SHP77 treated with DMSO at 0.1 percent for 48 hours (cell line): ENCODE results near the gene EDIL3.
"Not testable (repeated sequence)": the region's sequence is repeated elsewhere in the genome, so short reads cannot be mapped to it uniquely, and the experiment has no call there.

Source experiments
- DNase-seq: peaks from one replicate; lab custom pipeline; 2025; lab: John Stamatoyannopoulos, UW

EDIL3 gene

DNA sequence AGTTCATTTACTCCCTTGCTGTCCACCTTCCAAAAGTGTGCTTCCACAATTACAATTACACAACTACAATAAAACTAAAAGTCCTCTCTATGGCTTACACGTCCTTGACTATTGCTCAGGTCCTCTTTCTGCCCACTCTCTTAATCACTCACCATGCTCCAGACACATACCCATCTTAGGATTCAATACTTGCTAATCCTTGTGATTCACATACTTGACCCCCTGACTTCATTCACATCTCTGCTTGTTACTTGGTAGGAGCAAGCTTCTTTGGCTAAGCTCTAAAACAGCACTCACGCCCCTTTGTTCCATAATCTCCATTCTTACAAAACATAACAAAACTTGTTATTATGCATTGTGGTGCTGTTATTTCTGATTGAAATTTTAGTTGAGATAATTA lies 215.8 kb downstream of the EDIL3 start:
- DNase-seq = no peak

DNA sequence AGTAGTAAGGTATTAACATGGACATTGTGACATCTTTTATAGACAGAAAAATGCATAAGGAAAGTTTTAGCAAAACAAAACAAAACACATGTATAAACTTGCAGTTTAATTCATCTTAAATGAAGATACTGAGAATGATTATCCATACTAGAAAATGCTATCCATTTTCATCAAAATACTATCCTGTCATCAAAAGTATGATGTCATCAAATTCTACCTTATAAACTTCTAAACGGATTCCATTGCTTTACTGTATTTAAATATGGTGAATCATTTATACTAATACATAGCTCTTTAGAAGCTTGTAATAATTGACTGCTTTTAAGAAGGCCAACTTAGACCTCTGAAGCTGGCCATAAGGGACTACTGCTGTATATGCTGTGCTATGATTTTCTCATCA lies 221.0 kb downstream of the EDIL3 start:
- DNase-seq = no peak

DNA sequence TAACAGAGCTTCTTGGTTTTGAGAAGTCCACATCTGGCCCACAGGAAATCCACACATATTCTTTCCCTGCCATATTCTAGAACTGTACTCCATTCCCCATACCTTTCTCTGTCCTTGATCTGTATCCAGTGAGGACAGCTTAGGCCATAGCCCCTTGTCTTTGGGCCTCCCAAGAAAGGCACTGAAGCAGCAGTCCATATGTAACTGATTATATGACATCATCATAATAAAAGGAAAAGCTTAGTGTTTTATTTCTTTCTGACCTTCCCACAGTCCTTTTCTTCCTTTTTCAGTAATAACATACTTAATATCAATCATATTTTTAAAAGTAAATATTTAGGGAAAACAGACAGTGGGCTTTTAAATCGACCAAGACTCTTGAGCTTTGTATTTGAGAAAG lies 222.0 kb downstream of the EDIL3 start:
- DNase-seq = no peak

DNA sequence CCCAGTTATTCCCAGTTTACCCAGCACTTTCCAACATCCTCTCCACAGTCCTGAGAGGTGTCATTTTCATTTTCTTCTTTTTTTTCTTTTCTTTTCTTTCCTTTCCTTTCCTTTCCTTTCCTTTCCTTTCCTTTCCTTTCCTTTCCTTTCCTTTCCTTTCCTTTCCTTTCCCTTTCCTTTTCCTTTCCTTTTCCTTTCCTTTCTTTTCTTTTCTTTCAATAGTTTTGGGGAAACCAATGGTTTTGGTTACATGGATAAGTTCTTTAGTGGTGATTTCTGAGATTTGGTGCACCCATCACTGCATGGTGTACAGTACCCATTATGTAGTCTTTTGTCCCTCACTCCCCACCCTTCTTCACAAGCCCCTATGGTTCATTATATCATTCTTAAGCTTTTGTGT lies 224.0 kb downstream of the EDIL3 start:
- DNase-seq = not testable (repeated sequence)

DNA sequence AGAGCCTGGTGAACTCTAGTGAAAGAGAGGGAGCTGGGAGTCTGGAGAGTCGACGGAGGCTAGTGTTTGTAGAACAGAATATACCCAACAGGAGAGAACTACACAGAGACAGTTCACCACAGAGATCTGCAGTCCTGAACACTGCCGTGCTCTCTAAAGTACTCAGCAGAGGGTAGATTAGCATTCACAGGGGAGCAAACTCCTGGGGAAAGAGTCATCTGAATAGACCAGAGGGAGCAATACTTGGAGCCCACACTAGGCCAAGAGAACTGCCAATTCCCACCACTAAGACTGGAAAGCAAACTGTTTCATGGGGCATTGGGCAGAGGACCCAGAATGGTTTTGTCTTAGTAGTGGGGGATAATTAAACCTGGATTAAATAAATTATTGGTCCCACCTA lies 235.6 kb downstream of the EDIL3 start:
- DNase-seq = no peak

GRCh38 chr5:84148651-84149050 lies 236.0 kb downstream of the EDIL3 start:
- DNase-seq = no peak

DNA sequence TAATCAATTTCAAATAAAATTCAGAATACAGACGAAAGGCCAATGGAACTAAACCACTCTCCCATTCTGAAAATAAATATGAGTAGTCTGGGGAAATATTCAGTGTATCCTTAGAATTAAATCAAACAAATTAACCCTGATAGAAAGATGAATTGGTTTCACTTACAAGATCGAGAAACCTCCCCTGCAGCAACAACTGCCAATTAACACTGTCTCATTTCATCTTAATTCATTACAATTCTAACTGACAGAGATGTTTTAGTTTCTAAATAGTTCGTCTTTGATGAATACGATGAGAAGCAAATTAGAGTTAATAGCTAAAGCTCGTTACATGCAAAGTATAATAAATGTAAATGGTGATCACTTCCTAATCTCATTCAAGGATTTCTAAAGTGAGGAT lies 247.1 kb downstream of the EDIL3 start:
- no peak for DNase-seq

DNA sequence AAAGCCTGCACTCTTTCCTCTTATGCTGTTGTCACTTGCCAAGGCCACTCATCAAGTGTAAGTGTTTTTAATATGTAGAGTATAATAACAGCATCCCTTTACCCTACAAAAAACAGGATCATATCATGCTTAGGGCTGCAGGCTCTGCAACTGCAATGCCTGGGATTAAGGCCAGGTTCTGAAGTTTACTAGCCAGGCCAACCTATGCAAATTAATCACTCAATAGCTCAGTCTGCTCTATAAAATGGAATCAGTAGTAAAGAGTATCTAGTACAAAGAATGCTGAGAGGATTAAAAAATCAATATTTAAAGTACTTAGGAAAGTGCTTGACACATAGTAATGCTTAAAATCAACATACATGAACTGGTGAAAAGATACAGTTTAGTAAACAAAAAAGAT lies 253.3 kb downstream of the EDIL3 start:
- no peak for DNase-seq

- no peak for DNase-seq
These were observed 254.6 kb downstream of the EDIL3 start for GRCh38 chr5:84130006-84130580.

DNA sequence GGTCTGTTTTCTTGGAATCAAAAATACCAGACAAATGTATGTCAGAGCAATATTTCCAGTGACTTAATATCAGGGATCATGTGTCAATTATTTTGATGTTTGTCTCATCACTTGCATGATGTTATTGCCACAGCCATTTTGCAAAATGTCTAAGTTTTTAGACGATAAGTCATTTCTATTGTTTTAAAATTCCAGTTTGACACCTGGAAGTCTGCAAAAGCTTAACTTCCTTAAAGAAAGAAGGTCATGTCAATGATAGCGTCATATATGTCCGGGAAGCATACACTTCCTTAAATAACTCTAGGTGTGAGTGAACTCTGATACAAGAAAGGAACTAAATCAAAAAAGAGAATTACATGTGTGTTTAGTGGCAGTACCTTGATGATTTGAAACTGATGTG lies 259.5 kb downstream of the EDIL3 start:
- DNase-seq = no peak

DNA sequence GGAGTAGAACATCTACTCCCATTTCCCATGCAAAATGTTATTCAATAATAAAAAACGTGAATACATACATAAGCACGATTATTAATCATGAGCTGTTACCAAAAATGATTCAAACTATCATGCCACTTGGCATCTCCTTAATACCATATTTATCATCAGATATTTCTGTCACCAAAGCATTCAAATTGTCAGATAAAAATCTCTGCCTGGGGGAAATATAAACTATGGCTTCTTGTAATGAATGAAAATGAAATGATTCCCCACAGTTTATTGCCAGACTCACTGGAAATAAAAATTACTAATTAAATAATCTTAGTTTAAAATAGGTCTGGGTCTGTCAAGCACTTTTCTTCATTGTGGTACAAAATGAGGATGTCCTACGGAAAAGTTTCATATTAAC lies 265.4 kb downstream of the EDIL3 start:
- DNase-seq = no peak

DNA sequence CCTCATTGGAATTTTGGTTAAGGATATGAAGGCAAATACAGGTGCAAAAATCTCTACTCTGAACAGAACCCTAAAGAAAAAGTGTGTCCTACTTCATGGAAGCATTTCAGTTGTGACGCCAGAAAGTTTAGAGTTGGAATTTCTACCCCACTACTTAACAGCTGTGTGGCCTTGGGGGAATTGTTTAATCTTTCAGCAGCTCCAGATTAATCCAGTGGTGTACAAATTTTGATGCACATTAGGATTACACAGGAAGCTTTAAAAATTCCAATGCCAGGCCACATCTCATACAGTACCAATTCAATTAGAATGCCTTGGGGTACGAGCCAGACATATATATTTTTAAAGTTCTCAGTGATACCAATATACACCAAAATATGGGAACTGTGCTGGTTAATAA lies 266.1 kb downstream of the EDIL3 start:
- DNase-seq = no peak

DNA sequence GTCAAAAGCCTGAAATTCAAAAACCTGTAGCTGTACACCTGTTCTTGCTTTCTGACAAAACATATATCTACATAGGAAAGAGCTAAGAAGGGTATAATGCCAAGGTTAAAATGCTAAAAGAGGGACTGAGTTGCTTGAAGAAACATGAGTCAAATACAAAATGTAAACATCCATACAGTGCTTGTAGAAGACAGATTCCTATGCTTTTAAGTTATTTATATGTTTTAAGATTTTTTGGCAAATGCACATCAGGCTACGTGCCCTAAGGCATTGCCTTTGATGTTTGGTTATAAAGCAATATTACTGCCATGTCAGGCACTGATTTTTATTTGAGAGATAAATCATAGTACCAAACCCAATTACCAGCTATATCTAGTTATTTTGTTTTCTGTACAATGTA lies 269.0 kb downstream of the EDIL3 start:
- no peak for DNase-seq

- no peak for DNase-seq
These were observed 271.2 kb downstream of the EDIL3 start for GRCh38 chr5:84113246-84114105.

GRCh38 chr5:84092738-84093137 lies 291.9 kb downstream of the EDIL3 start:
- DNase-seq = no peak

DNA sequence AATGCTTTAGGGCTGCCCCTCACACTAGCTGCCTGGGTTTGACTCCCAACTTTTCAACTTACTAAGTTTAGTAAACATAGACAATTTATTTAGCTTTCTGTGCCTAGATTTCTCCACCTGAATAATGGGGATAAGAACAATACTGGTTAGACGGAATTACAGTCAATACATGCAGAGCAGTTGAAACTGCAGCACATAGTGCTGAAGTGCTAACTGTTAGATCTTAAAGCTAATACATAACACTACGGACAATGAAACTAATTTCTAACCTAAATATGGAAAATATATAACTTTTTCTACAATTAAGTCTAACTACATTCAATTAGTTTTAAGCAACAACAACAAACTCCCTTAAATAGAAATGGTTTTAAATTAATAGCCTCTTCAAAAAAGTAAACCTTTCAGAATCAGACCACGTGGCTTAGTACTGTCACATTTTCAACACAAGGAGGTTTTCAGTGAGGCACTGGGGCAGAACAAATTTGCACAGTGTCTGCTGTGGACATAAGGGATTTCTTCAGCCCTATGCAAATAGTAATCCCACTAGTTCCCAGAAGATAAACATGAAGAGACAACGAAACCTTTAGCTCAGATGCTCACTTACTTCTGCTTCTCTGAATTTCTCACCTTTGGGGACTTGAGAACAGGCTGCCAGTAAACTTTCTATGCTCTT lies 293.4 kb downstream of the EDIL3 start:
- DNase-seq = peak; percentile 47

- no peak for DNase-seq
These were observed 295.7 kb downstream of the EDIL3 start for GRCh38 chr5:84088996-84089395.

- DNase-seq = no peak
These were observed 298.2 kb downstream of the EDIL3 start for GRCh38 chr5:84086511-84086910.

DNA sequence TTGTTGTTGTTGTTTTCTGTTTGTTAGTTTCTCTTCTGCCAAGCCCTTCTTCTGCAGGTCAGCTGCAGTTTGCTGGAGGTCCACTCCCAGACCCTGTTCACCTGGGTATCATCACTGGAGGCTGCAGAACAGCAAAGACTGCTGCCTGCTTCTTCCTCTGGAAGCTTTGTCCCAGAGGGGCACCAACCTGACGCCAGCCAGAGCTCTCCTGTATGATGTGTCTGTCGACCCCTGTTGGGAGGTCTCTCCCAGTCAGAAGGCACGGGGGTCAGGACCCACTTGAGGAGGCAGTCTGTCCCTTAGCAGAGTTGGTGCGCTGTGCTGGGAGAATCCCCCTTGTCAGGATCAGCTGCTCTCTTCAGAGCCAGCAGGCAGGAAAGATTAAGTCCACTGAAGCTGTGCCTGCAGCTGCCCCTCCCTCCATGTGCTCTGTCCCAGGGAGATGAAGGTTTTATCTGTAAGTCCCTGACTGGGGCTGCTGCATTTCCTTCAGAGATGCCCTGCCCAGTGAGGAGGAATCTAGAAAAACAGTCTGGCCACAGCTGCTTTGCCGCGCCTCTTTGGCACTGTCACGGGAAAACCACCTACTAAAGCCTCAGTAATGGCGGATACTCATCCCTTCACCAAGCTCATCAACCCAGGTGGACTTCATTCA lies 299.2 kb downstream of the EDIL3 start:
- no peak for DNase-seq

- no peak for DNase-seq
These were observed 303.8 kb downstream of the EDIL3 start for GRCh38 chr5:84080908-84081307.

DNA sequence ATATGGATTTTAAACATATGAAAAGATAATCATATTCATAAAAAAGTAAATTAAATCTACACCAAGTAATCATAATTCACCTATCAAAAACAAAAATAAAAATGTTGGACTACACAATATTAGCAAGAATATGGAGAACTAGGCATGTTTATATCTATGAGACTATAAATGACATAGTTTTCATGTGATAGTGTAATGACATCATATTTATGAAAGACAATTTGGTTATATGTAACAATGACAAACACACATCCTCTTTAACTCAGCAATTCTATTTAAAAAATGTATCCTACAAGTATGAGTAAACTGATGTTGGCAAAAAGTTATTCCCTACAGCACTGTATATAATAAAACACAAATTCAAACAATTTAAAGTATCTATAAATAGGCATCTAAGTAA lies 312.3 kb downstream of the EDIL3 start:
- no peak for DNase-seq

DNA sequence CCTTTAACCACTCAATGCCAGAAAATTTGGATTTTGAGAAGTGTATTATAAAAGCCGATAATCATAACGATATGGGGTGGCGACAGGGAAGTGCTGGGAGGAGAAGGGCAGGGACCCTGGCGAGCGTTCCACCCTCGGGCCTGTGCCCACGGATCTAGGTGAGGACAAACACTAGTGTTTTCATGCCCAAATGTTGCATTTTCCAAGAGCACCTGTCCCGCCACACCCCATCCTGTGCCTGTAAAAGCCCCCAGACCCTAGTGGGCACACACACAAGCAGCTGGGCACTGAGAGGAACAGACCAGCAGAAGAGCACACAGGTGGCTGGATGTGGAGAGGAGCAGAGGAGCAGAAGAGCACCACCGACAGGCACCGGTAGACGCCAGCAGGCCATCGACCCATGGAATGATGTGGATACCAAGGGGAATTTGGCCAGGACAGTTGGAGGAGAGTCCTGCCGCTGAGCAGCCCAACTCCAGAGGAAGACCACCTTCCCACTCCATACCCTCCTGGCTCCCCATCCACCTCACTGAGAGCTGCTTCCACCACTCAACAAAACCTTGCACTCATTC lies 315.0 kb downstream of the EDIL3 start:
- no peak for DNase-seq
